ENCODE data around the gene CCNL2. TPM values are rescaled to one million over a fixed set of nuclear protein-coding genes. Genes with fewer than 3 reads are reported as not detected.

The CCNL2 gene
- total RNA-seq, 6 experiments from 2014 or later, result 80.8 to 127 (median 101) TPM

DNA sequence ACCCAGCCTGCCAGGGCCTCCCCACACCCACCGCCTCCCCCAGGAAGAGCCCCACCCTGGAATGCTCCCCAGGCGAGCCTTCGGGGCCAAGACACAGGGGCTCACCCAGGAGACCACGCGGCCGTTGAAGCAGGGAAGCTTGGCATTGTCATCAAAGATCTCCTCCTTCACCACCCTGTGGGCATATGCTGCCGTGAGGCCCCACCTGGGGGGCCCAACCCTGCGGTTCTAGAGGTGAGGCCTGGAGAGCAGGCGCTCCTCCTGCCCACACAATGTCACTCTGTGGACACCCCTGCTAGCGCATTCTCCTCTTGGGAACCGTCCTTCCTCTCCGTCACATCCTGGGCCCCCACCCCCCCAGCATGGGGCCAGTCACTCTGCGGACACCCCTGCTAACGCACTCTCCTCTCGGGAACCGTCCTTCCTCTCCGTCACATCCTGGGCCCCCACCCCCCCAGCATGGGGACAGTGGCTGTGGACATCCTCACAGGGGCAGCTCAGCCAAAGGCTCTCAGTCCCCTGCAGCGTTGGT lies 56.5 kb downstream of the CCNL2 start:
- ATAC-seq (no peak), DNase-seq (no peak)

DNA sequence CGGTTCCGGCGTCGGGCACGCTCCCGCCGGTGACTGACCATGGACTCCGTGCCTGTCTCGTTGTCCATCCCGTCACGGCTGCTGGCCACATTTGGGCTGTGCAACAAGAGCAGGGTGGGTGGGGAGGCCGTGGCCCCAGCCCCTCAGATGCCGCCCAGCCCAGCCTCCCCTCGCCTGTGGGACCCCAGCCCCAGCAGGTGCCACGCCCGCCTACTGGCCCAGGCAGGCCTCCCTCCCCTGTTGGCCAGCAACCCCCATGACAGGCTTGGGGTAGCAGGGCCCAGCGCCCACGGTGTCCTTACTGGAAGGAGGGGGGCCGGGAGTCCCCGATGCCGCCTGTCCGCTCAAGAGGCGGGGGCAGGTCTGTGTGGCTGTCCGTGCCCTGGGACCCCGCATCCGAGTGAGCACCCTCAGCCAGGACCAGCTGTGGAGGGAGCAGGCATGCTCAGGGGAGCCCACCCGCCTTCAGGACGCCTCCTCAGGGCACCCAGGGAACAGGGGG lies 57.0 kb downstream of the CCNL2 start:
- peaks cover 0 to 18% (median 2%) of the 10 kb centered on the region in 4 donors for H3K36me3 ChIP-seq
- peaks cover 0 to 40% (median 21%) of the 10 kb centered on the region in 4 donors for H3K4me1 ChIP-seq
- intact Hi-C loops (cut with DNase I), result no loop called here
- H3K4me3 ChIP-seq, result no peak overlapping the region
- TF ChIP-seq, protein P1, sequence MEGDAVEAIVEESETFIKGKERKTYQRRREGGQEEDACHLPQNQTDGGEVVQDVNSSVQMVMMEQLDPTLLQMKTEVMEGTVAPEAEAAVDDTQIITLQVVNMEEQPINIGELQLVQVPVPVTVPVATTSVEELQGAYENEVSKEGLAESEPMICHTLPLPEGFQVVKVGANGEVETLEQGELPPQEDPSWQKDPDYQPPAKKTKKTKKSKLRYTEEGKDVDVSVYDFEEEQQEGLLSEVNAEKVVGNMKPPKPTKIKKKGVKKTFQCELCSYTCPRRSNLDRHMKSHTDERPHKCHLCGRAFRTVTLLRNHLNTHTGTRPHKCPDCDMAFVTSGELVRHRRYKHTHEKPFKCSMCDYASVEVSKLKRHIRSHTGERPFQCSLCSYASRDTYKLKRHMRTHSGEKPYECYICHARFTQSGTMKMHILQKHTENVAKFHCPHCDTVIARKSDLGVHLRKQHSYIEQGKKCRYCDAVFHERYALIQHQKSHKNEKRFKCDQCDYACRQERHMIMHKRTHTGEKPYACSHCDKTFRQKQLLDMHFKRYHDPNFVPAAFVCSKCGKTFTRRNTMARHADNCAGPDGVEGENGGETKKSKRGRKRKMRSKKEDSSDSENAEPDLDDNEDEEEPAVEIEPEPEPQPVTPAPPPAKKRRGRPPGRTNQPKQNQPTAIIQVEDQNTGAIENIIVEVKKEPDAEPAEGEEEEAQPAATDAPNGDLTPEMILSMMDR (IDR thresholded peaks at IDR 0.05), result no peak
- no peaks in the 10 kb centered on the region for H3K27me3 ChIP-seq
- H3K27ac ChIP-seq, result no peak overlapping the region
- DNase-seq (no peak), ATAC-seq (no peak)
- no CpG with 5 or more reads among the region's 28 CpGs for WGBS (ENCODE audit: insufficient coverage, low coverage, low lambda C conversion rate, missing lambda C conversion rate)
- H3K9me3 ChIP-seq, result no peaks in the 10 kb centered on the region

More for the DNA sequence above, 56.5 kb downstream of the CCNL2 start:
- Histone ChIP-seq H3K9me3 (no peaks in the 10 kb centered on the region), H3K36me3 (peaks cover 0 to 18% (median 2%) of the 10 kb centered on the region in 4 donors), H3K4me1 (peaks cover 0 to 46% (median 24%) of the 10 kb centered on the region in 4 donors), H3K4me3 (no peak overlapping the region), H3K27me3 (no peaks in the 10 kb centered on the region), H3K27ac (no peak overlapping the region)
- TF ChIP-seq POLR2A (IDR thresholded peaks at IDR 0.05), result no peak
- TF ChIP-seq, protein P1 (IDR thresholded peaks at IDR 0.05), result no peak
- intact Hi-C loops (cut with DNase I), result no loop called here
- WGBS (ENCODE audit: insufficient coverage, low coverage, low lambda C conversion rate, missing lambda C conversion rate), result 93% methylated on average over 3 of the region's 18 CpGs

DNA sequence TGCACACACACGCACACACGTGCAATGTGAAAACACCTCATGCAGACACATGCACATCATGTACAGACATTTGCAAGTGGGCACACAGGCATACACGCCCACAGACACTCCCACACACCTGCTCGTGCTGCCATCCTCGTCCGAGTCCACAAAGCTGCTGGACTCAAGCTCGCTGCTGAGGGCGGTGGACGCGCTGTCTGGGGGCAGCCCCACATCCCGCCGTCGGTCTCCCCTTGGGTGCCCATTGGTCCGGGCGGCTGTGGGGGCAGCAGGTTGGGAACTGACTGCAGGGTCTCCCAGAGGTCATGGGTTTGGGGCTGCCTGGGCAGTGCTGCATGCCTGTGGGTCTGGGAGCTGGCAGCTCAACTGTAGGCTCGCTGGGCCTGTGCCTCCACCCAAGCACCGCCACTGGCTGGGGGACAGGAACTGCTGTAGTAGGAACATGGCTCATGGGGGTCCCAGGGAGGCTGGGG lies 57.5 kb downstream of the CCNL2 start:
- no peaks in the 10 kb centered on the region for H3K27me3 ChIP-seq
- no peak for DNase-seq
- no peak for TF ChIP-seq POLR2A (IDR thresholded peaks at IDR 0.05)
- TF ChIP-seq, protein P1 (IDR thresholded peaks at IDR 0.05), result no peak
- no peak for ATAC-seq
- H3K4me1 ChIP-seq, result peaks cover 0 to 35% (median 19%) of the 10 kb centered on the region in 4 donors
- WGBS (ENCODE audit: insufficient coverage, low coverage, low lambda C conversion rate, missing lambda C conversion rate), result no CpG with 5 or more reads among the region's 17 CpGs
- intact Hi-C loops (cut with DNase I), result no loop called here
- no peak overlapping the region for H3K4me3 ChIP-seq
- no peak overlapping the region for H3K27ac ChIP-seq
- peaks cover 0 to 18% (median 2%) of the 10 kb centered on the region in 4 donors for H3K36me3 ChIP-seq
- no peaks in the 10 kb centered on the region for H3K9me3 ChIP-seq

DNA sequence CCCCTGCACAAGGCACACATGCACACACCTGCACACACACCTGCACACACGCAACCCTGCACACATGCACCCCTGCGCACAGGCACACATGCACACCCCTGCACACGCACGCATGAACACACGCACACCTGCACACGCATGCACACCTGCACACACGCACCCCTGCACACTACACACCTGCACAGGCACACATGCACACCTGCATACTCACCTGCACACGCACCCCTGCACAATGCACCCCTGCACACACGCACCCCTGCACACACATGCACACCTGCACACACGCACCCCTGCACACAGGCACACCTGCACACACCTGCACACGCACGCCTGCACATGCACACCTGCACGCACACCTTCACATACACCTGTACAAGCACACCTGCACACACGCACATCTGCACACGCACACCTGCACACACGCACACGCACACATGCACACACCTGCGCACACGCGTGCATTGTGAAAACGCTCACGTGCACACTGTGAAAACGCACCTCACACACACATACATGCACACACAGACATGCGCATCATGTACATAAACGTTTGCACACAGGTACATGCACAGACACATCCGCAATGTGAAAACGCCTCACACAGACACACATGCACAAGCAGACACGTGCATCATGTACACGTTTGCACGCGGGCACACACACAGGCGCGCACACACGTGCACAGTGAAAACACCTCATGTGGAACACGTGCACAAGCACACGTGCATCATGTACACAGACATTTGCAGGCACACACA lies 58.2 kb downstream of the CCNL2 start:
- H3K27me3 ChIP-seq, result no peaks in the 10 kb centered on the region
- peaks cover 0 to 18% (median 2%) of the 10 kb centered on the region in 4 donors for H3K36me3 ChIP-seq
- intact Hi-C loops (cut with DNase I), result no loop called here
- no peak overlapping the region for H3K4me3 ChIP-seq
- ATAC-seq (no peak), DNase-seq (no peak)
- 88% methylated on average over 25 of the region's 36 CpGs for WGBS (ENCODE audit: insufficient coverage, low coverage, low lambda C conversion rate, missing lambda C conversion rate)
- no peak for TF ChIP-seq POLR2A (IDR thresholded peaks at IDR 0.05)
- TF ChIP-seq, protein P1 (IDR thresholded peaks at IDR 0.05), result no peak
- no peaks in the 10 kb centered on the region for H3K9me3 ChIP-seq
- H3K4me1 ChIP-seq, result peaks cover 0 to 29% (median 16%) of the 10 kb centered on the region in 4 donors
- no peak overlapping the region for H3K27ac ChIP-seq

Measured in right lobe of liver (tissue), 6 donors.